ENCODE measurements around the gene DCTN2. TPM values are rescaled to one million over a fixed set of nuclear protein-coding genes. Genes with fewer than 3 reads are reported as not detected.

DCTN2 gene
- total RNA-seq, 1 donor from 2014 or later, result 107 TPM

DNA sequence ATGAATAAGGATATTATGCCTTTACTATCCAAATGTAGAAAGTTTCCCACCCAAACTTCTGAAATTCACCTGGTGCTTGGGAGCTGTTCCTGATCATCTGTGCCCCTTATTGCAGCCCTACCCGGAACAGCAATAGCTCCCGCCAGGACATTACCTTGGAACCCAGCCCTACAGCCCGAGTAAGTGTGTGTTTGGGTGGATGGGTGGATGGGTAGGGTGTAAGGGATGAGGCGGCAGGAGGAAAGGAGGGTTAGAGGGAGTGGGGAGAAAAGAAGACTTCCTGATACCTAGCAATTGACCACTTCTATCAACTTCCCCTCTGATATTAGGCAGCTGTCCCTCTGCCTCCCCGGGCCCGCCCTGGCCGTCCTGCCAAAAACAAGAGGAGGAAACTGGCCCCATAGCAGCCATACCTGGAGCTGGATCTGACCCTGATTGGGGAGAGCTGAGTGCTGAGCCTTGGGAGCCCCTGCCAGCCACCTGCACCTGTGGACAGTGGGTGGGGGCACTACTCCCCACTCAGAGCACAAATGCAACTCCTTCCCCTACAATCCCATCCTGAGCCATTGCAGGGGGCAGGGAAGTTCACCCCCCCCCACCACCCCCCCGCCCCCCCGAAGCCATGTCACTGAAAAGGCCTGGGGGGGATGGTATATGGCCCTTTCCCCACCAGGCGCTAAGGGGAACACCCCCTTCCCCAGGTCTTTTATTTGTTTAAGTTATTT, 18.0 kb downstream of the DCTN2 start:
- Histone ChIP-seq H3K9me3 (ENCODE audit: insufficient read depth, low read depth, low read length) (no peaks in the 10 kb centered on the region), H3K79me2 (ENCODE audit: insufficient read depth, low read length) (peaks cover 21% of the 10 kb centered on the region), H3K36me3 (ENCODE audit: insufficient read depth, low read length) (peaks cover 58% of the 10 kb centered on the region), H3K9ac (ENCODE audit: low read length) (no peak overlapping the region), H3K4me2 (ENCODE audit: low read length) (no peak overlapping the region), H4K20me1 (ENCODE audit: insufficient read depth, low read length) (peaks cover 60% of the 10 kb centered on the region), H3K4me3 (ENCODE audit: insufficient read depth, low read depth, low read length) (no peak overlapping the region), H3K4me1 (ENCODE audit: insufficient read depth, low read length) (peaks cover 9% of the 10 kb centered on the region), H2AFZ (ENCODE audit: low read depth, low read length) (no peak overlapping the region), H3K27ac (ENCODE audit: low read depth, low read length) (no peak overlapping the region), H3K27me3 (ENCODE audit: insufficient read depth, low read length) (no peaks in the 10 kb centered on the region)
- DNase-seq (ENCODE audit: low read depth) (no peak), FAIRE-seq (no peak)
- Mint-ChIP-seq H3K36me3 (ENCODE audit: low read depth, unreplicated experiment) (peaks cover 13% of the 10 kb centered on the region), H3K4me1 (ENCODE audit: low read depth, unreplicated experiment) (peaks cover 16% of the 10 kb centered on the region), H3K9me3 (ENCODE audit: unreplicated experiment) (no peaks in the 10 kb centered on the region), H3K4me3 (ENCODE audit: unreplicated experiment) (no peak overlapping the region), H3K27me3 (ENCODE audit: low read depth, unreplicated experiment) (no peaks in the 10 kb centered on the region), H3K27ac (ENCODE audit: unreplicated experiment) (no peak overlapping the region)
- TF ChIP-seq, protein P1, sequence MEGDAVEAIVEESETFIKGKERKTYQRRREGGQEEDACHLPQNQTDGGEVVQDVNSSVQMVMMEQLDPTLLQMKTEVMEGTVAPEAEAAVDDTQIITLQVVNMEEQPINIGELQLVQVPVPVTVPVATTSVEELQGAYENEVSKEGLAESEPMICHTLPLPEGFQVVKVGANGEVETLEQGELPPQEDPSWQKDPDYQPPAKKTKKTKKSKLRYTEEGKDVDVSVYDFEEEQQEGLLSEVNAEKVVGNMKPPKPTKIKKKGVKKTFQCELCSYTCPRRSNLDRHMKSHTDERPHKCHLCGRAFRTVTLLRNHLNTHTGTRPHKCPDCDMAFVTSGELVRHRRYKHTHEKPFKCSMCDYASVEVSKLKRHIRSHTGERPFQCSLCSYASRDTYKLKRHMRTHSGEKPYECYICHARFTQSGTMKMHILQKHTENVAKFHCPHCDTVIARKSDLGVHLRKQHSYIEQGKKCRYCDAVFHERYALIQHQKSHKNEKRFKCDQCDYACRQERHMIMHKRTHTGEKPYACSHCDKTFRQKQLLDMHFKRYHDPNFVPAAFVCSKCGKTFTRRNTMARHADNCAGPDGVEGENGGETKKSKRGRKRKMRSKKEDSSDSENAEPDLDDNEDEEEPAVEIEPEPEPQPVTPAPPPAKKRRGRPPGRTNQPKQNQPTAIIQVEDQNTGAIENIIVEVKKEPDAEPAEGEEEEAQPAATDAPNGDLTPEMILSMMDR (IDR thresholded peaks at IDR 0.05; ENCODE audit: insufficient read depth, low read depth, low read length), result no peak
- TF ChIP-seq EZH2 (IDR thresholded peaks at IDR 0.05; ENCODE audit: insufficient read depth, low read length), result no peak

GRCh38 chr12:57528176-57528575, 18.8 kb downstream of the DCTN2 start:
- Histone ChIP-seq H3K4me2 (ENCODE audit: low read length) (no peak overlapping the region), H3K9ac (ENCODE audit: low read length) (no peak overlapping the region), H3K36me3 (ENCODE audit: insufficient read depth, low read length) (peaks cover 52% of the 10 kb centered on the region), H3K9me3 (ENCODE audit: insufficient read depth, low read depth, low read length) (no peaks in the 10 kb centered on the region), H3K27ac (ENCODE audit: low read depth, low read length) (no peak overlapping the region), H4K20me1 (ENCODE audit: insufficient read depth, low read length) (peaks cover 65% of the 10 kb centered on the region), H3K4me1 (ENCODE audit: insufficient read depth, low read length) (peaks cover 17% of the 10 kb centered on the region), H3K27me3 (ENCODE audit: insufficient read depth, low read length) (no peaks in the 10 kb centered on the region), H3K79me2 (ENCODE audit: insufficient read depth, low read length) (peaks cover 29% of the 10 kb centered on the region), H3K4me3 (ENCODE audit: insufficient read depth, low read depth, low read length) (no peak overlapping the region), H2AFZ (ENCODE audit: low read depth, low read length) (no peak overlapping the region)
- no peak overlapping the region for H3K4me3 Mint-ChIP-seq (ENCODE audit: unreplicated experiment)
- FAIRE-seq (no peak), DNase-seq (ENCODE audit: low read depth) (no peak)
- peaks cover 12% of the 10 kb centered on the region for H3K36me3 Mint-ChIP-seq (ENCODE audit: low read depth, unreplicated experiment)
- no peaks in the 10 kb centered on the region for H3K9me3 Mint-ChIP-seq (ENCODE audit: unreplicated experiment)
- H3K27ac Mint-ChIP-seq (ENCODE audit: unreplicated experiment), result no peak overlapping the region
- H3K27me3 Mint-ChIP-seq (ENCODE audit: low read depth, unreplicated experiment), result no peaks in the 10 kb centered on the region
- H3K4me1 Mint-ChIP-seq (ENCODE audit: low read depth, unreplicated experiment), result peaks cover 21% of the 10 kb centered on the region
- TF ChIP-seq EZH2 (IDR thresholded peaks at IDR 0.05; ENCODE audit: insufficient read depth, low read length), result no peak
- TF ChIP-seq, protein P1 (IDR thresholded peaks at IDR 0.05; ENCODE audit: insufficient read depth, low read depth, low read length), result no peak

GRCh38 chr12:57527184-57527583, 19.8 kb downstream of the DCTN2 start:
- no peaks in the 10 kb centered on the region for H3K27me3 ChIP-seq (ENCODE audit: insufficient read depth, low read length)
- TF ChIP-seq EZH2 (IDR thresholded peaks at IDR 0.05; ENCODE audit: insufficient read depth, low read length), result no peak
- TF ChIP-seq, protein P1 (IDR thresholded peaks at IDR 0.05; ENCODE audit: insufficient read depth, low read depth, low read length), result no peak
- peaks cover 5% of the 10 kb centered on the region for H3K36me3 Mint-ChIP-seq (ENCODE audit: low read depth, unreplicated experiment)
- DNase-seq (ENCODE audit: low read depth) (no peak), FAIRE-seq (no peak)
- no peak overlapping the region for H3K27ac ChIP-seq (ENCODE audit: low read depth, low read length)
- peaks cover 67% of the 10 kb centered on the region for H4K20me1 ChIP-seq (ENCODE audit: insufficient read depth, low read length)
- peak overlapping the region; percentile 34 for H3K27ac Mint-ChIP-seq (ENCODE audit: unreplicated experiment)
- no peak overlapping the region for H3K4me3 Mint-ChIP-seq (ENCODE audit: unreplicated experiment)
- H3K4me3 ChIP-seq (ENCODE audit: insufficient read depth, low read depth, low read length), result no peak overlapping the region
- no peak overlapping the region for H2AFZ ChIP-seq (ENCODE audit: low read depth, low read length)
- peaks cover 20% of the 10 kb centered on the region for H3K4me1 ChIP-seq (ENCODE audit: insufficient read depth, low read length)
- H3K9me3 Mint-ChIP-seq (ENCODE audit: unreplicated experiment), result no peaks in the 10 kb centered on the region
- H3K4me1 Mint-ChIP-seq (ENCODE audit: low read depth, unreplicated experiment), result peaks cover 21% of the 10 kb centered on the region
- peaks cover 42% of the 10 kb centered on the region for H3K36me3 ChIP-seq (ENCODE audit: insufficient read depth, low read length)
- H3K9me3 ChIP-seq (ENCODE audit: insufficient read depth, low read depth, low read length), result no peaks in the 10 kb centered on the region
- H3K9ac ChIP-seq (ENCODE audit: low read length), result no peak overlapping the region
- H3K79me2 ChIP-seq (ENCODE audit: insufficient read depth, low read length), result peaks cover 30% of the 10 kb centered on the region
- no peaks in the 10 kb centered on the region for H3K27me3 Mint-ChIP-seq (ENCODE audit: low read depth, unreplicated experiment)
- H3K4me2 ChIP-seq (ENCODE audit: low read length), result no peak overlapping the region

Data from astrocyte (in vitro differentiated cells and primary cell).